Left ventricle myocardium inferior (tissue), 1 donor: ENCODE measurements around the gene MED27. TPM values are rescaled to one million over a fixed set of nuclear protein-coding genes. Genes with fewer than 3 reads are reported as not detected.

Source experiments
- DNase-seq: peaks from one replicate; pipeline ENCODE4 v3.0.0-alpha.2; 2020
- H3K27ac ChIP-seq: fragments of 200-600 bp; replicated peaks from 2 replicates; pipeline ENCODE4 v1.8.0; 2021
- H3K27me3 ChIP-seq: fragments of 200-600 bp; 2 replicates; pipeline ENCODE4 v1.8.0; 2021; ENCODE audit warnings: low read depth
- H3K36me3 ChIP-seq: fragments of 200-600 bp; 2 replicates; pipeline ENCODE4 v1.8.0; 2021
- H3K4me1 ChIP-seq: fragments of 200-600 bp; 2 replicates; pipeline ENCODE4 v1.8.0; 2021
- H3K4me3 ChIP-seq: fragments of 200-600 bp; 2 replicates; pipeline ENCODE4 v1.8.0; 2021; ENCODE audit warnings: mild to moderate bottlenecking, moderate library complexity
- H3K9me3 ChIP-seq: fragments of 200-600 bp; replicated peaks from 2 replicates; pipeline ENCODE4 v1.8.0; 2021
- intact Hi-C: fragments of 100-400 bp; cut with micrococcal nuclease; formaldehyde crosslinking; loops from one replicate; pipeline ENCODE4 v1.11.0; 2022
- total RNA-seq: library from RNA; stranded (reverse); fragmentation: NEBNext Ultra II Directional; extraction: Animal tissue kit (Norgen Biotek cat#: 25700); gene quantifications from one replicate; pipeline ENCODE4 v1.2.1, GENCODE V29; 2021
- TF ChIP-seq, protein P1 (sequence below): fragments of 200-600 bp; IDR thresholded peaks from 2 replicates; pipeline ENCODE4 v1.8.0; 2021; ENCODE audit warnings: antibody characterized with exemption, mild to moderate bottlenecking, borderline replicate concordance
- donor health status: DM: no; HTN: yes; CAD: no; lungs with severe emphysema.

Gene MED27
- total RNA-seq, 1 donor from 2014 or later, result 16.3 TPM

DNA sequence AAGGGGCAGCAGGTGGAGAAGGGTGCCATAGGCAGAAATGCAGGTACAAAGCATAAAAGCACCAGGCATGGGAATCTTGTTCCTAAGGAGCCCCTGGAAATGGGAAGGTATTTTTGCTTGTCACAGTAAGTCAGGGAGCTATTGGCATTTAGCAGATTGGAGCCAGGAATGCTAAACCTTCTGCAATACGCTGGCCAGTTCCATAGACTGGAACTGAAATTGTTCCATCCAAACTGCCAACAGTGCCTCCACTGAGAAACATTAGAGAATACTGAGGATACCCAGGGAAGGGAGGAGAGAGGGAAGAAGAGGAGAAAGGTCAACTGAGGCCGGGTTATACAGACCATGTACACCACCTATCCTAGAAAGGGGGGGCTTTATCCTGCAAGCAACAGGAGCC is 162.7 kb downstream of the MED27 start:
- no peaks in the 10 kb centered on the region for H3K36me3 ChIP-seq
- H3K9me3 ChIP-seq, result no peaks in the 10 kb centered on the region
- no peak for DNase-seq
- intact Hi-C loops, result no loop called here
- TF ChIP-seq, protein P1, sequence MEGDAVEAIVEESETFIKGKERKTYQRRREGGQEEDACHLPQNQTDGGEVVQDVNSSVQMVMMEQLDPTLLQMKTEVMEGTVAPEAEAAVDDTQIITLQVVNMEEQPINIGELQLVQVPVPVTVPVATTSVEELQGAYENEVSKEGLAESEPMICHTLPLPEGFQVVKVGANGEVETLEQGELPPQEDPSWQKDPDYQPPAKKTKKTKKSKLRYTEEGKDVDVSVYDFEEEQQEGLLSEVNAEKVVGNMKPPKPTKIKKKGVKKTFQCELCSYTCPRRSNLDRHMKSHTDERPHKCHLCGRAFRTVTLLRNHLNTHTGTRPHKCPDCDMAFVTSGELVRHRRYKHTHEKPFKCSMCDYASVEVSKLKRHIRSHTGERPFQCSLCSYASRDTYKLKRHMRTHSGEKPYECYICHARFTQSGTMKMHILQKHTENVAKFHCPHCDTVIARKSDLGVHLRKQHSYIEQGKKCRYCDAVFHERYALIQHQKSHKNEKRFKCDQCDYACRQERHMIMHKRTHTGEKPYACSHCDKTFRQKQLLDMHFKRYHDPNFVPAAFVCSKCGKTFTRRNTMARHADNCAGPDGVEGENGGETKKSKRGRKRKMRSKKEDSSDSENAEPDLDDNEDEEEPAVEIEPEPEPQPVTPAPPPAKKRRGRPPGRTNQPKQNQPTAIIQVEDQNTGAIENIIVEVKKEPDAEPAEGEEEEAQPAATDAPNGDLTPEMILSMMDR, result no peak
- H3K4me1 ChIP-seq, result peaks cover 17% of the 10 kb centered on the region
- no peak overlapping the region for H3K4me3 ChIP-seq
- H3K27ac ChIP-seq, result no peak overlapping the region
- H3K27me3 ChIP-seq, result no peaks in the 10 kb centered on the region

DNA sequence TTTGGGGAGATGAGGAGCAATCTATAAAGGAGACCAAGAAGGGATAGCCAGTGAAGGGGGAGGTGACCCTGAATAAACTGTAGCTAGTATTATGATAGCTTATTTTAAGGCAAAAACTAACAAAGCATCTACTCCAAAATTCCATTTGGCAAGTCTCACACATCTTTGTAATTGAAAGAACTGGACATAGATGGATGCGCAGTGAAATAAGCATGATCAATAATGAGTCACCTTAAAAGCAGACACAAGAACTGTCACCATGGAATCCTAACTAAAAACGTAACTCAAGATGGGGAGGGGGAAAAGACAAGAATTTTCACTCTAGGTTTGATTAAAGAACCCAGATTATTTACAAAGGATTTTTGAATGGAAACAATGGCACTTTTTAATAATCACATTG is 164.5 kb downstream of the MED27 start:
- no peak for DNase-seq
- TF ChIP-seq, protein P1, result no peak
- no peaks in the 10 kb centered on the region for H3K36me3 ChIP-seq
- no peaks in the 10 kb centered on the region for H3K9me3 ChIP-seq
- no peak overlapping the region for H3K4me3 ChIP-seq
- H3K4me1 ChIP-seq, result peaks cover 25% of the 10 kb centered on the region
- H3K27ac ChIP-seq, result no peak overlapping the region
- H3K27me3 ChIP-seq, result no peaks in the 10 kb centered on the region
- intact Hi-C loops, result no loop called here

DNA sequence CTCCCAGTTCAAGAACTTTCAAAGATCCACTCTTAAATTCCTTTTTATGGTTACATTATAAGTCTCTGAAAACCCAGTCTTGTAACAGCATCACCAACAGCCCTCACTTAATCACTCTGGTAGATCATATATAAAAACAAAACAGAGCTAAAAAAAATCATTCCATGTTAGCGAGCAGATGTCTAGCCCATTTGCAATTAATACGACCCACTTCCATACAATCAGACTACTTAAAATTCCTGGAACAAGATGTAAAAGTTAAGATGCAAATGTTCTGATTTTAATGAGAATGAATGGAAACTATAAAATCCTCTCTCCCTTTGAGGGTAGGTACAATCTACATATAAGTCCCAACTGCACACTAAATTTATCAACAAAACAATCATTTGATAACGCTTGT is 167.0 kb downstream of the MED27 start:
- TF ChIP-seq, protein P1, result no peak
- H3K4me1 ChIP-seq, result peaks cover 25% of the 10 kb centered on the region
- H3K36me3 ChIP-seq, result no peaks in the 10 kb centered on the region
- intact Hi-C loops, result no loop called here
- H3K27ac ChIP-seq, result no peak overlapping the region
- no peak for DNase-seq
- H3K9me3 ChIP-seq, result no peaks in the 10 kb centered on the region
- no peaks in the 10 kb centered on the region for H3K27me3 ChIP-seq
- H3K4me3 ChIP-seq, result no peak overlapping the region

DNA sequence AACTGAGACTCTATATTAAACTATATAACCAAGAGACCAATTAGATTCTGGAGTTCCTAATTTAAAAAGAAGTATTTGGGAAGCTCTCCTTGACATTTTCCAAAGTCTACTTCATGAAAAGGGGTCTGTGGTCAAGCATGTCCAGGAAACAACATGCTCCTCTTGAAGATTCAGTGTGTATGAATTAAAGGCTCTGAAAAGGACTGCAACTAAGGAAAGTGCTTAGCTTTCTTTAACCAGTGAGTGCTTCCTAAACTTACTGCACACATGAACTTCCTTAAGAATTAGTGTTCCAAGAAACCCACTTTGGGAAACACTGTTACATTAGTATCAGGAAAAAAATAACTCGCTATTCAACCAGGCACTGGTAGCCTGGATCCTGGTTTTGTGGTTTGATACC is 167.6 kb downstream of the MED27 start:
- H3K27me3 ChIP-seq, result no peaks in the 10 kb centered on the region
- intact Hi-C loops, result no loop called here
- H3K4me1 ChIP-seq, result peaks cover 22% of the 10 kb centered on the region
- DNase-seq, result no peak
- H3K27ac ChIP-seq, result no peak overlapping the region
- no peaks in the 10 kb centered on the region for H3K36me3 ChIP-seq
- H3K4me3 ChIP-seq, result no peak overlapping the region
- no peaks in the 10 kb centered on the region for H3K9me3 ChIP-seq
- TF ChIP-seq, protein P1, result no peak

DNA sequence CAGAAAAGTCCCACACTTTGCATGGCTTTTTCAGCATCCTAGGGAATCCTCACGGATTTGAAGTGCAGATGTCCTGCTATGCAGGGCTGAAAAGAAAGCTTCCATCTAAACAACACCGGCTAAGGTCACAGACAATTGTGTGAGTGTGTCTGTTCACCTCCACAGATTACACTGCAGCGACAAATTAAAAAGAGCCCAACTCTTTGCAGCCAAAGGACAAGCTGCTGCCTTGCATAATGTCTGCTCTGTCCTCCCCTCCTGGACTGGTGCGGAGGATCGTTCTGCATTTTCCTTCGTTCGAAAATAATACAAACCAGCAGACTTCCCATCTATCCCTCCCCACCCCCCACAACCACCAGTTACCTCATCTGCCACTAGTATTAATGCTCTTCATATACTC is 169.1 kb downstream of the MED27 start:
- H3K27me3 ChIP-seq, result no peaks in the 10 kb centered on the region
- DNase-seq, result no peak
- no peak overlapping the region for H3K27ac ChIP-seq
- no peaks in the 10 kb centered on the region for H3K36me3 ChIP-seq
- H3K9me3 ChIP-seq, result no peaks in the 10 kb centered on the region
- TF ChIP-seq, protein P1, result no peak
- H3K4me3 ChIP-seq, result no peak overlapping the region
- peaks cover 14% of the 10 kb centered on the region for H3K4me1 ChIP-seq
- intact Hi-C loops, result no loop called here

DNA sequence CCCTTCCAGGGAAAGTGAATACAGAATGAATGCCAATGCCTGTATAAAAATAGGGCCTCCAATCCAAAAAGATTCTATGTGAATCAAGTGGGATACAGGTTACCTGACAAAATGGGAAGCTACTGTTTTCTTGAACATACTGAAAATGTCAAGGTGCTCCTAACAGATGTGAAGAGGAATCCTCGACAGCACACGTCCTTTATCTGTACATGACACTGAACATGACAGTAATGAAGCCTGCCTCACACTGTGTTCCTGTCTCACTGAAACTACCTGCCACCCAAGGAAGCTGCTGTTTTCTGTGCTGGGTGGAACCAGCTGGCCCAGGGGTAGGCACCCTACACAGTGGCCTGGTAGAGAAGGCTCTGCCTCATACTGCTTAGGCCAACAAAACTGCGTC is 174.5 kb downstream of the MED27 start:
- H3K9me3 ChIP-seq, result no peaks in the 10 kb centered on the region
- TF ChIP-seq, protein P1, result no peak
- H3K4me1 ChIP-seq, result peaks cover 6% of the 10 kb centered on the region
- intact Hi-C loops, result no loop called here
- no peaks in the 10 kb centered on the region for H3K36me3 ChIP-seq
- no peak overlapping the region for H3K4me3 ChIP-seq
- H3K27ac ChIP-seq, result no peak overlapping the region
- H3K27me3 ChIP-seq, result no peaks in the 10 kb centered on the region
- DNase-seq, result no peak
